ENCODE measurements around the gene RAB5IF. TPM values are rescaled to one million over a fixed set of nuclear protein-coding genes. Genes with fewer than 3 reads are reported as not detected.
A peak's percentile ranks its signal among the peaks of the same experiment; 100 is the strongest.
"Not testable (repeated sequence)": the region's sequence is repeated elsewhere in the genome, so short reads cannot be mapped to it uniquely, and the experiment has no call there.

The RAB5IF gene
- total and polyA plus RNA-seq, 2 donors: 94.8 to 103 TPM

GRCh38 chr20:36632147-36632486 is 26.5 kb downstream of the RAB5IF start:
- no peaks in the 10 kb centered on the region for H3K9me3 ChIP-seq (ENCODE audit: control insufficient read depth in 2 of 2, insufficient read depth in 1 of 2, low read length in 1 of 2)
- no peak overlapping the region for H3K27ac ChIP-seq (ENCODE audit: low read depth in 1 of 2, low read length in 1 of 2)
- WGBS: 96% methylated on average over 3 of the region's 3 CpGs
- H3K27me3 ChIP-seq (ENCODE audit: control insufficient read depth in 2 of 2, insufficient read depth in 1 of 2, low read length in 1 of 2): no peaks in the 10 kb centered on the region
- no peak overlapping the region for H3K4me3 ChIP-seq (ENCODE audit: low read length in 2 of 2)
- peaks cover 19 to 21% of the 10 kb centered on the region in 2 donors for H3K4me1 ChIP-seq (ENCODE audit: control insufficient read depth in 2 of 2, insufficient read depth in 2 of 2, low read length in 2 of 2)
- peaks cover 24 to 67% of the 10 kb centered on the region in 2 donors for H3K36me3 ChIP-seq (ENCODE audit: control insufficient read depth in 2 of 2, insufficient read depth in 2 of 2, low read length in 1 of 2)
- no peak for DNase-seq (ENCODE audit: low read depth in 6 of 9, low spot score in 9 of 9)

GRCh38 chr20:36632487-36633284 is 27.1 kb downstream of the RAB5IF start:
- no peak overlapping the region for H3K4me3 ChIP-seq (ENCODE audit: low read length in 2 of 2)
- peaks cover 19 to 21% of the 10 kb centered on the region in 2 donors for H3K4me1 ChIP-seq (ENCODE audit: control insufficient read depth in 2 of 2, insufficient read depth in 2 of 2, low read length in 2 of 2)
- no peaks in the 10 kb centered on the region for H3K27me3 ChIP-seq (ENCODE audit: control insufficient read depth in 2 of 2, insufficient read depth in 1 of 2, low read length in 1 of 2)
- no peak overlapping the region for H3K27ac ChIP-seq (ENCODE audit: low read depth in 1 of 2, low read length in 1 of 2)
- H3K9me3 ChIP-seq (ENCODE audit: control insufficient read depth in 2 of 2, insufficient read depth in 1 of 2, low read length in 1 of 2): no peaks in the 10 kb centered on the region
- no peak for DNase-seq (ENCODE audit: low read depth in 6 of 9, low spot score in 9 of 9)
- 95% methylated on average over 14 of the region's 14 CpGs for WGBS
- peaks cover 24 to 61% of the 10 kb centered on the region in 2 donors for H3K36me3 ChIP-seq (ENCODE audit: control insufficient read depth in 2 of 2, insufficient read depth in 2 of 2, low read length in 1 of 2)

- H3K9me3 ChIP-seq (ENCODE audit: control insufficient read depth in 2 of 2, insufficient read depth in 1 of 2, low read length in 1 of 2): no peaks in the 10 kb centered on the region
- peaks cover 19 to 21% of the 10 kb centered on the region in 2 donors for H3K4me1 ChIP-seq (ENCODE audit: control insufficient read depth in 2 of 2, insufficient read depth in 2 of 2, low read length in 2 of 2)
- H3K36me3 ChIP-seq (ENCODE audit: control insufficient read depth in 2 of 2, insufficient read depth in 2 of 2, low read length in 1 of 2): peaks cover 24 to 57% of the 10 kb centered on the region in 2 donors
- H3K27me3 ChIP-seq (ENCODE audit: control insufficient read depth in 2 of 2, insufficient read depth in 1 of 2, low read length in 1 of 2): no peaks in the 10 kb centered on the region
- no peak overlapping the region for H3K4me3 ChIP-seq (ENCODE audit: low read length in 2 of 2)
- no peak overlapping the region for H3K27ac ChIP-seq (ENCODE audit: low read depth in 1 of 2, low read length in 1 of 2)
- no peak for DNase-seq (ENCODE audit: low read depth in 6 of 9, low spot score in 9 of 9)
- 96% methylated on average over 9 of the region's 9 CpGs for WGBS
Measured at GRCh38 chr20:36633285-36633772, 27.8 kb downstream of the RAB5IF start.

GRCh38 chr20:36634342-36634741 is 28.8 kb downstream of the RAB5IF start:
- H3K4me3 ChIP-seq (ENCODE audit: low read length in 2 of 2): no peak overlapping the region
- no peaks in the 10 kb centered on the region for H3K27me3 ChIP-seq (ENCODE audit: control insufficient read depth in 2 of 2, insufficient read depth in 1 of 2, low read length in 1 of 2)
- peaks cover 26 to 61% of the 10 kb centered on the region in 2 donors for H3K36me3 ChIP-seq (ENCODE audit: control insufficient read depth in 2 of 2, insufficient read depth in 2 of 2, low read length in 1 of 2)
- H3K9me3 ChIP-seq (ENCODE audit: control insufficient read depth in 2 of 2, insufficient read depth in 1 of 2, low read length in 1 of 2): no peaks in the 10 kb centered on the region
- H3K27ac ChIP-seq (ENCODE audit: low read depth in 1 of 2, low read length in 1 of 2): no peak overlapping the region
- H3K4me1 ChIP-seq (ENCODE audit: control insufficient read depth in 2 of 2, insufficient read depth in 2 of 2, low read length in 2 of 2): peaks cover 16 to 17% of the 10 kb centered on the region in 2 donors
- over 99% methylated on average over 11 of the region's 11 CpGs for WGBS
- DNase-seq (ENCODE audit: low read depth in 6 of 9, low spot score in 9 of 9): no peak

- not testable (repeated sequence) for H3K27ac ChIP-seq (ENCODE audit: low read depth in 1 of 2, low read length in 1 of 2); H3K4me3 ChIP-seq (ENCODE audit: low read length in 2 of 2); H3K9me3 ChIP-seq (ENCODE audit: control insufficient read depth in 2 of 2, insufficient read depth in 1 of 2, low read length in 1 of 2); DNase-seq (ENCODE audit: low read depth in 6 of 9, low spot score in 9 of 9); H3K27me3 ChIP-seq (ENCODE audit: control insufficient read depth in 2 of 2, insufficient read depth in 1 of 2, low read length in 1 of 2)
- Histone ChIP-seq H3K4me1 (ENCODE audit: control insufficient read depth in 2 of 2, insufficient read depth in 2 of 2, low read length in 2 of 2) (peaks cover 12 to 20% of the 10 kb centered on the region in 2 donors), H3K36me3 (ENCODE audit: control insufficient read depth in 2 of 2, insufficient read depth in 2 of 2, low read length in 1 of 2) (peaks cover 15 to 49% of the 10 kb centered on the region in 2 donors)
- WGBS: 93% methylated on average over 12 of the region's 12 CpGs
Measured at GRCh38 chr20:36638876-36639400, 33.4 kb downstream of the RAB5IF start.

GRCh38 chr20:36641506-36641843 is 35.9 kb downstream of the RAB5IF start:
- Histone ChIP-seq H3K27ac (ENCODE audit: low read depth in 1 of 2, low read length in 1 of 2) (no peak overlapping the region), H3K4me3 (ENCODE audit: low read length in 2 of 2) (no peak overlapping the region), H3K9me3 (ENCODE audit: control insufficient read depth in 2 of 2, insufficient read depth in 1 of 2, low read length in 1 of 2) (no peaks in the 10 kb centered on the region), H3K4me1 (ENCODE audit: control insufficient read depth in 2 of 2, insufficient read depth in 2 of 2, low read length in 2 of 2) (peaks cover 29 to 44% of the 10 kb centered on the region in 2 donors), H3K36me3 (ENCODE audit: control insufficient read depth in 2 of 2, insufficient read depth in 2 of 2, low read length in 1 of 2) (peaks cover 10 to 34% of the 10 kb centered on the region in 2 donors), H3K27me3 (ENCODE audit: control insufficient read depth in 2 of 2, insufficient read depth in 1 of 2, low read length in 1 of 2) (no peaks in the 10 kb centered on the region)
- WGBS: 95% methylated on average over 3 of the region's 3 CpGs
- no peak for DNase-seq (ENCODE audit: low read depth in 6 of 9, low spot score in 9 of 9)

GRCh38 chr20:36642136-36642535 is 36.6 kb downstream of the RAB5IF start:
- no peaks in the 10 kb centered on the region for H3K27me3 ChIP-seq (ENCODE audit: control insufficient read depth in 2 of 2, insufficient read depth in 1 of 2, low read length in 1 of 2)
- no peak overlapping the region for H3K27ac ChIP-seq (ENCODE audit: low read depth in 1 of 2, low read length in 1 of 2)
- peaks cover 10 to 31% of the 10 kb centered on the region in 2 donors for H3K36me3 ChIP-seq (ENCODE audit: control insufficient read depth in 2 of 2, insufficient read depth in 2 of 2, low read length in 1 of 2)
- no peak for DNase-seq (ENCODE audit: low read depth in 6 of 9, low spot score in 9 of 9)
- peaks cover 31 to 51% of the 10 kb centered on the region in 2 donors for H3K4me1 ChIP-seq (ENCODE audit: control insufficient read depth in 2 of 2, insufficient read depth in 2 of 2, low read length in 2 of 2)
- WGBS: 69% methylated on average over 6 of the region's 6 CpGs
- H3K4me3 ChIP-seq (ENCODE audit: low read length in 2 of 2): no peak overlapping the region
- H3K9me3 ChIP-seq (ENCODE audit: control insufficient read depth in 2 of 2, insufficient read depth in 1 of 2, low read length in 1 of 2): no peaks in the 10 kb centered on the region

GRCh38 chr20:36644032-36644705 is 38.6 kb downstream of the RAB5IF start:
- Histone ChIP-seq H3K4me3 (ENCODE audit: low read length in 2 of 2) (peak overlapping the region; percentile 32 to 46), H3K27ac (ENCODE audit: low read depth in 1 of 2, low read length in 1 of 2) (peak overlapping the region; percentile 87 to 88), H3K27me3 (ENCODE audit: control insufficient read depth in 2 of 2, insufficient read depth in 1 of 2, low read length in 1 of 2) (no peaks in the 10 kb centered on the region), H3K4me1 (ENCODE audit: control insufficient read depth in 2 of 2, insufficient read depth in 2 of 2, low read length in 2 of 2) (peaks cover 31 to 55% of the 10 kb centered on the region in 2 donors), H3K9me3 (ENCODE audit: control insufficient read depth in 2 of 2, insufficient read depth in 1 of 2, low read length in 1 of 2) (no peaks in the 10 kb centered on the region), H3K36me3 (ENCODE audit: control insufficient read depth in 2 of 2, insufficient read depth in 2 of 2, low read length in 1 of 2) (peaks cover 7 to 22% of the 10 kb centered on the region in 2 donors)
- peak in 8 of 9 donors; percentile 43 to 89 (median 64) for DNase-seq (ENCODE audit: low read depth in 6 of 9, low spot score in 9 of 9)
- WGBS: 18% methylated on average over 5 of the region's 5 CpGs

GRCh38 chr20:36644706-36645095 is 39.1 kb downstream of the RAB5IF start:
- no peaks in the 10 kb centered on the region for H3K27me3 ChIP-seq (ENCODE audit: control insufficient read depth in 2 of 2, insufficient read depth in 1 of 2, low read length in 1 of 2)
- no peak for DNase-seq (ENCODE audit: low read depth in 6 of 9, low spot score in 9 of 9)
- peaks cover 31 to 55% of the 10 kb centered on the region in 2 donors for H3K4me1 ChIP-seq (ENCODE audit: control insufficient read depth in 2 of 2, insufficient read depth in 2 of 2, low read length in 2 of 2)
- peaks cover 7 to 18% of the 10 kb centered on the region in 2 donors for H3K36me3 ChIP-seq (ENCODE audit: control insufficient read depth in 2 of 2, insufficient read depth in 2 of 2, low read length in 1 of 2)
- WGBS: 55% methylated on average over 7 of the region's 7 CpGs
- peak overlapping the region; percentile 32 to 46 for H3K4me3 ChIP-seq (ENCODE audit: low read length in 2 of 2)
- peak overlapping the region; percentile 87 to 88 for H3K27ac ChIP-seq (ENCODE audit: low read depth in 1 of 2, low read length in 1 of 2)
- H3K9me3 ChIP-seq (ENCODE audit: control insufficient read depth in 2 of 2, insufficient read depth in 1 of 2, low read length in 1 of 2): no peaks in the 10 kb centered on the region

Measured in thymus (tissue), 11 donors.